K562 (cell line): ENCODE measurements around the gene TP53TG5. TPM values are rescaled to one million over a fixed set of nuclear protein-coding genes. Genes with fewer than 3 reads are reported as not detected.

Source experiments
- CBFA2T2 ChIP-seq: fragments of 450-650 bp; conservative IDR thresholded peaks from 2 replicates; pipeline ENCODE4 v1.6.1; 2017; ENCODE audit warnings: mild to moderate bottlenecking
- CREB5 ChIP-seq: fragments of 250-450 bp; sonication (Bioruptor Pico); IDR thresholded peaks from 2 replicates; pipeline ENCODE4 v1.5.0; 2020; ENCODE audit warnings: mild to moderate bottlenecking
- DIDO1 ChIP-seq: fragments of 450-650 bp; IDR thresholded peaks from 2 replicates; pipeline ENCODE4 v1.6.1; 2016; ENCODE audit warnings: low read depth, missing biosample characterization, missing genetic modification characterization
- ETS2 ChIP-seq: IDR thresholded peaks from 2 replicates; pipeline ENCODE4 v1.6.1; 2016; ENCODE audit warnings: borderline replicate concordance, missing genetic modification characterization, mild to moderate bottlenecking, moderate library complexity, missing compliant biosample characterization; ENCODE audit not compliant: poor library complexity, severe bottlenecking
- GABPB1 ChIP-seq: sonication (generic); formaldehyde crosslinking; IDR thresholded peaks from 2 replicates; pipeline ENCODE4 v1.8.0; 2022; ENCODE audit warnings: mild to moderate bottlenecking, missing genetic modification reagents
- HNRNPH1 ChIP-seq: fragments of 200-400 bp; formaldehyde crosslinking; optimal IDR thresholded peaks from 2 replicates; pipeline ENCODE3; 2017; ENCODE audit warnings: low read depth, mild to moderate bottlenecking, low read length, moderate library complexity
- PCBP1 ChIP-seq: fragments of 200-400 bp; formaldehyde crosslinking; IDR thresholded peaks from 2 replicates; pipeline ENCODE4 v1.6.1; 2018; ENCODE audit warnings: mild to moderate bottlenecking, low read depth, low read length; ENCODE audit not compliant: poor library complexity, severe bottlenecking
- PHF21A ChIP-seq: fragments of 450-650 bp; IDR thresholded peaks from 2 replicates; pipeline ENCODE4 v1.6.1; 2017; ENCODE audit warnings: low read depth, borderline replicate concordance
- POLR2AphosphoS5 ChIP-seq: IDR thresholded peaks from 2 replicates; pipeline ENCODE4 v1.6.1; 2011; ENCODE audit warnings: mild to moderate bottlenecking, low read depth, low read length, moderate library complexity; ENCODE audit not compliant: control insufficient read depth, insufficient read depth
- POLR3G ChIP-seq: IDR thresholded peaks from 2 replicates; pipeline ENCODE4 v1.6.1; 2011; ENCODE audit not compliant: insufficient read length, insufficient replicate concordance; ENCODE audit errors: extremely low read depth
- TFAP4 ChIP-seq: sonication (generic); formaldehyde crosslinking; IDR thresholded peaks from 2 replicates; pipeline ENCODE4 v1.8.0; 2022; ENCODE audit warnings: missing genetic modification reagents, mild to moderate bottlenecking, moderate library complexity, borderline replicate concordance
- ZFP30 ChIP-seq: fragments of 250-450 bp; sonication (Bioruptor Pico); IDR thresholded peaks from 2 replicates; pipeline ENCODE4 v1.8.0; 2022; ENCODE audit warnings: moderate library complexity, mild to moderate bottlenecking, inconsistent platforms, borderline replicate concordance
- ZNF212 ChIP-seq: fragments of 450-650 bp; formaldehyde crosslinking; IDR thresholded peaks from 2 replicates; pipeline ENCODE4 v1.4.0; 2020; ENCODE audit warnings: mild to moderate bottlenecking
- ZNF551 ChIP-seq: fragments of 250-450 bp; sonication (Bioruptor Pico); IDR thresholded peaks from 2 replicates; pipeline ENCODE4 v1.5.0; 2021; ENCODE audit warnings: mild to moderate bottlenecking, moderate library complexity
- polyA plus RNA-seq, 8 experiments: library from polyadenylated mRNA; depleted of rRNA in 4 of 8; stranded (reverse) in 5 of 8; unstranded in 3 of 8; fragments of >200 nt; fragmentation: Nextera tagmentation in 2 of 8; fragmentation: Illumina TruSeq in 1 of 8; extraction: Ambion mirVana in 2 of 8; extraction: Trizol in 1 of 8; gene quantifications; 2 replicates each; pipeline versions ENCODE4 v1.2.1 to v1.2.3, GENCODE V29; 2011 to 2014; ENCODE audit warnings: inconsistent platforms in 1 of 8, missing spikeins in 1 of 8
- total RNA-seq, 7 experiments: library from RNA; depleted of rRNA in 6 of 7; stranded (reverse); fragments of >200 nt in 6 of 7; fragmentation: Illumina TruSeq in 2 of 7; extraction: Trizol in 2 of 7; gene quantifications; 2 replicates each; pipeline versions ENCODE4 v1.2.1 to v1.2.3, GENCODE V29; 2011 to 2021; ENCODE audit warnings: low replicate concordance in 1 of 7
- TF ChIP-seq, protein P1 (sequence below): fragments of 200-400 bp; formaldehyde crosslinking; IDR thresholded peaks from 2 replicates; pipeline ENCODE4 v1.6.1; 2017; ENCODE audit warnings: mild to moderate bottlenecking, low read depth, low read length, moderate library complexity
- TF ChIP-seq, protein P2 (sequence below), 2 experiments: fragments of 450-650 bp; conservative IDR thresholded peaks; 2 replicates each; pipeline ENCODE4 v1.6.1; 2017; ENCODE audit warnings: mild to moderate bottlenecking in 2 of 2, moderate library complexity in 2 of 2
- TF ChIP-seq, protein P3 (sequence below): fragments of 250-450 bp; sonication (Bioruptor Pico); IDR thresholded peaks from 2 replicates; pipeline ENCODE4 v1.8.0; 2022; ENCODE audit warnings: inconsistent platforms

TP53TG5 gene
- total and polyA plus RNA-seq, 9 of the 15 experiments (the other 6 are each of a cell fraction or from before 2014, with no cell fraction given) = 0.04 to 0.05 (median 0.04) TPM; not detected in 6

DNA sequence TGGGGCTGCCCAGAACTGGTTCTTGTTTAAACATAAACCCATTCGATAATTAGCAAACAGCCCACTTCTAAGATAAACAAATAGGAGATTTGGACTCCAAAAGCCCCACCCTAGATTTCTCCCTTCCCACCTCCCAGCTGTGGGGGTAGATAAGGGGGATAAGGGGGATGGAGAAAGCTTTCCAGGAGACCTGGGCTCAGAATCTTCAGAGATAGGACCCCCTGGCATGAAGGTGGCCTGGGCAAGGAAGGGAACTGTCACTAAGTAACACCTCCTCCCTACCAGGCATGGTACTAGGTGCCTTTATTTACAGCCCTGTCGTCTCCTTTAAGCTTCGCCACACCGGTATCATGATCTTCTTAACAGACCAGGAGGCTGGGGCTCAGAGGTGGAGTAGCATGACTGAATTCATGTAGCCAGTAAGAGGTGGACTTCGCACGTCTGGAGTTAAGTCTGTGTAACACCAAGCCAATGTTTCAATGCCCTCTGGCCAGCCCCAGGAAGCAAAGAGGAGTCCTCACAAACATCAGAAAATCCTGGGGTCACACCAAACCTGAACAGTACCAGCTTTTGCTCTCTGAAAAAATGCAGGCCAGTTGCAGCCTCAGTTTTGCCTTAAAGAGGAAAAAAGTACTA is 34.5 kb downstream of the TP53TG5 start (continued):
- TF ChIP-seq, protein P1, sequence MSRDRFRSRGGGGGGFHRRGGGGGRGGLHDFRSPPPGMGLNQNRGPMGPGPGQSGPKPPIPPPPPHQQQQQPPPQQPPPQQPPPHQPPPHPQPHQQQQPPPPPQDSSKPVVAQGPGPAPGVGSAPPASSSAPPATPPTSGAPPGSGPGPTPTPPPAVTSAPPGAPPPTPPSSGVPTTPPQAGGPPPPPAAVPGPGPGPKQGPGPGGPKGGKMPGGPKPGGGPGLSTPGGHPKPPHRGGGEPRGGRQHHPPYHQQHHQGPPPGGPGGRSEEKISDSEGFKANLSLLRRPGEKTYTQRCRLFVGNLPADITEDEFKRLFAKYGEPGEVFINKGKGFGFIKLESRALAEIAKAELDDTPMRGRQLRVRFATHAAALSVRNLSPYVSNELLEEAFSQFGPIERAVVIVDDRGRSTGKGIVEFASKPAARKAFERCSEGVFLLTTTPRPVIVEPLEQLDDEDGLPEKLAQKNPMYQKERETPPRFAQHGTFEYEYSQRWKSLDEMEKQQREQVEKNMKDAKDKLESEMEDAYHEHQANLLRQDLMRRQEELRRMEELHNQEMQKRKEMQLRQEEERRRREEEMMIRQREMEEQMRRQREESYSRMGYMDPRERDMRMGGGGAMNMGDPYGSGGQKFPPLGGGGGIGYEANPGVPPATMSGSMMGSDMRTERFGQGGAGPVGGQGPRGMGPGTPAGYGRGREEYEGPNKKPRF = no peak
- no peak for TF ChIP-seq PHF21A
- TF ChIP-seq ETS2 (tag) = no peak
- TF ChIP-seq HNRNPH1 = no peak
- no peak for TF ChIP-seq ZNF212 (CRISPR knock-in tag)
- no peak for TF ChIP-seq DIDO1 (tag)
- TF ChIP-seq ZFP30 (CRISPR knock-in tag) = no peak
- no peak for TF ChIP-seq POLR3G
- TF ChIP-seq CBFA2T2 = peak; percentile 70
- no peak for TF ChIP-seq ZNF551 (CRISPR knock-in tag)
- TF ChIP-seq POLR2AphosphoS5 = no peak
- TF ChIP-seq TFAP4 (CRISPR knock-in tag) = peak; percentile 70; the same call in 1 of the 2 replicates
- TF ChIP-seq PCBP1 = no peak
- TF ChIP-seq, protein P2, sequence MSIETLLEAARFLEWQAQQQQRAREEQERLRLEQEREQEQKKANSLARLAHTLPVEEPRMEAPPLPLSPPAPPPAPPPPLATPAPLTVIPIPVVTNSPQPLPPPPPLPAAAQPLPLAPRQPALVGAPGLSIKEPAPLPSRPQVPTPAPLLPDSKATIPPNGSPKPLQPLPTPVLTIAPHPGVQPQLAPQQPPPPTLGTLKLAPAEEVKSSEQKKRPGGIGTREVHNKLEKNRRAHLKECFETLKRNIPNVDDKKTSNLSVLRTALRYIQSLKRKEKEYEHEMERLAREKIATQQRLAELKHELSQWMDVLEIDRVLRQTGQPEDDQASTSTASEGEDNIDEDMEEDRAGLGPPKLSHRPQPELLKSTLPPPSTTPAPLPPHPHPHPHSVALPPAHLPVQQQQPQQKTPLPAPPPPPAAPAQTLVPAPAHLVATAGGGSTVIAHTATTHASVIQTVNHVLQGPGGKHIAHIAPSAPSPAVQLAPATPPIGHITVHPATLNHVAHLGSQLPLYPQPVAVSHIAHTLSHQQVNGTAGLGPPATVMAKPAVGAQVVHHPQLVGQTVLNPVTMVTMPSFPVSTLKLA (conservative IDR thresholded peaks at IDR 0.05) = no peak
- TF ChIP-seq CREB5 = no peak
- TF ChIP-seq GABPB1 (CRISPR knock-in tag) = no peak
- TF ChIP-seq, protein P3, sequence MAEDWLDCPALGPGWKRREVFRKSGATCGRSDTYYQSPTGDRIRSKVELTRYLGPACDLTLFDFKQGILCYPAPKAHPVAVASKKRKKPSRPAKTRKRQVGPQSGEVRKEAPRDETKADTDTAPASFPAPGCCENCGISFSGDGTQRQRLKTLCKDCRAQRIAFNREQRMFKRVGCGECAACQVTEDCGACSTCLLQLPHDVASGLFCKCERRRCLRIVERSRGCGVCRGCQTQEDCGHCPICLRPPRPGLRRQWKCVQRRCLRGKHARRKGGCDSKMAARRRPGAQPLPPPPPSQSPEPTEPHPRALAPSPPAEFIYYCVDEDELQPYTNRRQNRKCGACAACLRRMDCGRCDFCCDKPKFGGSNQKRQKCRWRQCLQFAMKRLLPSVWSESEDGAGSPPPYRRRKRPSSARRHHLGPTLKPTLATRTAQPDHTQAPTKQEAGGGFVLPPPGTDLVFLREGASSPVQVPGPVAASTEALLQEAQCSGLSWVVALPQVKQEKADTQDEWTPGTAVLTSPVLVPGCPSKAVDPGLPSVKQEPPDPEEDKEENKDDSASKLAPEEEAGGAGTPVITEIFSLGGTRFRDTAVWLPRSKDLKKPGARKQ (CRISPR knock-in tag) = no peak
